CD4-positive, alpha-beta T cell treated with Interleukin-15 for 1 hour (primary cell): Measurements from ENCODE around the gene SLC26A2.
A peak's percentile ranks its signal among the peaks of the same experiment; 100 is the strongest.

Experiments used
- DNase-seq: peaks from one replicate; pipeline ENCODE4 v3.0.0-alpha.2; 2020

Gene SLC26A2

GRCh38 chr5:149960272-149961185 is at the start of gene SLC26A2:
Gene SLC26A2 (plus strand): TSS chr5:149960758. CDS start chr5:149977653, 16,895 bp downstream.
- peak; percentile 95 for DNase-seq

GRCh38 chr5:149911031-149911430 is 49.5 kb upstream of the SLC26A2 start:
- DNase-seq: no peak

GRCh38 chr5:149912226-149912871 is 48.2 kb upstream of the SLC26A2 start:
- no peak for DNase-seq

GRCh38 chr5:149913436-149914419 is 46.8 kb upstream of the SLC26A2 start:
- DNase-seq: no peak

DNA sequence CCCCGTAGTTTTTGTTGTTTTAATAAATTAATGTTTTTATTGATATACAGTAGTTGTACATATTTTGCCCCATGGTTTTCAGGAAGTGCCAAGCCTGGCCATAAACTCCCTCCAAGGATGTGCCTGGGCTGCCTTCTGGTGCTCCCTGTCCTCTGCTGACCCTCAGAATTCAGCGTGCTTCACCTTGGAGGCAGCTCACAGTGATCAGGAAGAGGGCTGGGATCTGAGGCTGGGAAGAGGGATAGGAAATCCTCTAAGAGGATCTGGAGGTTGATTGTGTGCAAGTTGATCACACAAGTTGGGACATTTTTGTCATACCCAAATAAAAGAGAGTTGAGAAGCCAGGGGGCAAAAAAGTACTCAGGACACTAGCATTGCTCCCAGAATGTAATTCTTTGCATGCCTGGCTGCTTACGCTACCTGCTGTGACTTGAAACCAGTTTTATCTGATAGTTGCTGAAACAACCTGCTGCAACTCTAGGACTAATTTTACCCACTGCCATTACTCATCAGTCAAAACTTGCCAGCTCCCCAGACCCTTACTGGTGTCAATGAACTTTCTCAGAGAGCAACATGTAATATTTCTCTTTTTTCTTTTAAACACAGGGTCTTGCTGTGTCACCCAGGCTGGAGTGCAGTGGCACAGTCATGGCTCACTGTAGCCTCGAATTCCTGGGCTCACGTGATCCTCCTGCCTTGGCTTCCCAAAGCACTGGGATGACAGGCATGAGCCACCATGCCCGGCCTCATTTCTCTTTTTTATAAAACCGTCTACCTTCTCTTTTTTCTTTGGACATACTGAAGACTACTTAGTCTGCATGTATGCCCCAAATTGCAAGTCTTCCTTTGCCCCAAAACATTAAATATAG is 44.9 kb upstream of the SLC26A2 start:
- DNase-seq: no peak

DNA sequence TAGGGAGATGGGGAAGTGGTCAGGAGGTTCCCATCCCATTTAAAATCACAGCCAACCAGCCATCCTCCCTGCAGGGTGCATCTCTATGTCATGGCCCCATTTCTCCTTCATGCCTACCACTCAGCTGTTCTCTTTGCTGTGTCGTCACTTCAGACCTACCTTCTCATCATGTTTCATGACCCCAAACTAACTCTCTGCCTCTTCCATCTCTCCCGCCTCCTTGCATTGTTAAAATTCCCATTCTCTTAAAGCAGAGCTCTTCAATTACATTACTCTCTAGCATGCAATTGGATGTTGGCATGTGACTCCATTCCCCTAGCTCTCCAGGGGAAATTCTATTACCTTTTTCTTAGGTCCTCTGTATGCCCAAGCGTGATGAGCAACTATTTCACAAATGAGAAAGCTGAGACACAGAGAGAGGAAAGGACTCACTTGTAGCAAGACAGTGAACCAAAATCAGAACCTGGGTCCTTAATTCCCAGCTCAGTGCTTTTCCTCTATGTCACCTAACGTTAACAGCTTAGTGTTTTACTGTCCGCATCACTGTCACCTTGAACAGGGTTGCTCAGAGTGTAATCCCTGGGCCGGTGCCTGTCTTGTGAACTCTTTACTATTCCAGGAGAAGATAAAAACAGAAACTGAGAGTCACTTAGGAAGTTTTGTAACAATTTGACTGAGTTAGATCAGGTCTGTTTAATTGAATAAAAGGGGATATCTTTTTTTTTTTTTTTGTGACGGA is 44.1 kb upstream of the SLC26A2 start:
- DNase-seq: no peak

DNA sequence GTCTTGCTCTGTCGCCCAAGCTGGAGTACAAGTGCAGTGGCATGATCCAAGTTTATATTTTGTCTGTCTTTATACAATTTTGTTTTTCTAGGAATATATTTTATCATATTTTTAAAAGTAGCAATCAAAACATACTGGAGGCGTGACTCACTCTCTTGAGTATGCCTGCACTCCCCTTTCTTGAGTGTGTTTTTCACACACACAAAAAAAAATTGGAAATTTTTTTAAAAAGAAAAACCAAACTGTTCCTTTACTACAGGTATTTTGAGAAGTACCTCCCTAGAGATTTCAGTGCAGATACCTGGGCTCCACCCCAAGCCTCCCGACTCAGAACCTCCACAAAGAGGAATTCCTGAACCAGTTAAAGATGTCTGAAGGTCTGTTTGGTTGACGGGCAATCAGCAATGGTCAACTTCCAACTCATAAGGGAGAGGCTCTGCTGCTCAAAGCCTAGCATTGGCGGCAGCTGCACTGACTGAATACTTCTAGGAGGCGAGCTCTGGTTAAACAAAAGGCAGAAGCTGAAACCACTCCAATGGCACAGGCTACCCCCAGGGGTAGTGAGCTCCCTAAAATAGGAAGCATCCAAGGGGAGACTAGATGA is 43.4 kb upstream of the SLC26A2 start:
- DNase-seq: no peak

DNA sequence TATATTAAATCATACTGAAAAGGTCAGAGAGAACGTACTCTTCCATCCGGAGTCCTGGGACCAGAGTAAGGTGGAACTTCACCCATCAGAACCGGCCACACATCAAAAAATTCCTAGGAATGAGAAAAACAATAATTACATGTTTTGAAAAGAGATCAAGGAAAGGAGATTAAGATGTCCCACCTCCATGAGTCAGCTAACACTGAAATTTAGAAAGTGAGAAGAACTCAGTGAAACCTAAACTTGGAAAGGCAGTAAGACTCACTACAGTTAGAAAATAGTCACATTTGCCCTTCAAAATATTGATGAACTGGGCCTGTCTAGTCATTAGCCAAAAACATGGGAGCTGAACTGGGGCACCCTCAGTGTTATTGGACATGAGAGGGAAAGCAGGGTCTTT is 39.0 kb upstream of the SLC26A2 start:
- DNase-seq: no peak

DNA sequence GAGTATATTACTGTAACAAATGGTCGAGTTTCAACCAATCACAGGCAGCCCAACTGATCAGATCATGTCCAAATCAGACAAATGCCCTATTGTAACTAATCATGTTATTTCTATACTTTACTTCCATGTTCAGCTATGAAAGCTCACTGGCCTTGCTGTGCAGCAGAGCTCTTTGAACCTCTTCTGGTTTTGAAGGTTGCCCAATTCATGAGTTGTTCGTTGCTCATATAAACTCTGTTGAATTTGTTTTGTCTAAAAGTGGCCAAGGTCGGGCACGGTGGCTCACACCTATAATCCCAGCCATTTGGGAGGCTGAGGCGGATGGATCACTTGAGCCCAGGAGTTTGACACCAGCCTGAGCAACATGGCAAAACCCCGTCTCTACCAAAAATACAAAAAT is 37.6 kb upstream of the SLC26A2 start:
- no peak for DNase-seq

DNA sequence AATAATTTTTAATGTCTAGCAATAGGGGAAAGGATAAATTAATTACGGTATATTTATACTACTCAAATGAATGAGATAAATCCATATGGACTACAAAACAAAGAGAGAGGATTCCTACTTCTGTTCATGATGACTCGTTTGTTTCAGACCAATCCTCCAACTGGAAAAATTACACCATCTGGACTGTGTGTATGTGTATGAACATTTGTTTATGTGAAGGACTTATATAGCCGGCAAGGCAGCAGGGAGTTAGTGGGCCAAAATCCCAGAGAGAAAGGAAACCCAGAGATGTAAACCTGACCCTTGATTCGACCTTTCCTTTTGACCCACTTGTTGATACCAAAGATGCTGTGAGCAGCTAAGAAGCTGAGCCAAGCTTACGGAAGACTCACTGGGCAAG is 36.1 kb upstream of the SLC26A2 start:
- DNase-seq: no peak

- DNase-seq: no peak
Measured at GRCh38 chr5:149930043-149930748, 30.4 kb upstream of the SLC26A2 start.

- DNase-seq: no peak
Measured at GRCh38 chr5:149930749-149931574, 29.6 kb upstream of the SLC26A2 start.

DNA sequence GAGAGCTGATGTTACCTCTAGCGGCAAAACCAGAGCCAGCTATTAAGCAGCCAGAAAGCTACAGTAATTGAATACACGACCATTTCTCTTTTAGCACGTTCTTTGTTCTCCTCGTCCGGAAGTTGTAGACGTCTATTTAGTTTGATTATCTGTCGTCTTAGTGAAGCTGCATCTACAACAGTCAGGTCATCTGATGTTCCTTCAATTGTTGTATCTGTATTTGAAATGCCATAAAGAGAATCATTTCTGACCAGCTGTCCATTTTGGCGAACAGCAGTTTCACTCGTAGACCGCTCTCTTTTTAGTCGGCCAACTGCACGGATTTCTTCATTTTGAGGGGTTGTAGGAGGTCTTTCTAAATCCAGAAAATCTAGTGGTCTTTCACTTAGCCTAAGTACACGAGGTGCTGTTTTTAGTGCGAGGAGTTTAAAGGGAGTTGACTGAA is 28.5 kb upstream of the SLC26A2 start:
- no peak for DNase-seq

DNA sequence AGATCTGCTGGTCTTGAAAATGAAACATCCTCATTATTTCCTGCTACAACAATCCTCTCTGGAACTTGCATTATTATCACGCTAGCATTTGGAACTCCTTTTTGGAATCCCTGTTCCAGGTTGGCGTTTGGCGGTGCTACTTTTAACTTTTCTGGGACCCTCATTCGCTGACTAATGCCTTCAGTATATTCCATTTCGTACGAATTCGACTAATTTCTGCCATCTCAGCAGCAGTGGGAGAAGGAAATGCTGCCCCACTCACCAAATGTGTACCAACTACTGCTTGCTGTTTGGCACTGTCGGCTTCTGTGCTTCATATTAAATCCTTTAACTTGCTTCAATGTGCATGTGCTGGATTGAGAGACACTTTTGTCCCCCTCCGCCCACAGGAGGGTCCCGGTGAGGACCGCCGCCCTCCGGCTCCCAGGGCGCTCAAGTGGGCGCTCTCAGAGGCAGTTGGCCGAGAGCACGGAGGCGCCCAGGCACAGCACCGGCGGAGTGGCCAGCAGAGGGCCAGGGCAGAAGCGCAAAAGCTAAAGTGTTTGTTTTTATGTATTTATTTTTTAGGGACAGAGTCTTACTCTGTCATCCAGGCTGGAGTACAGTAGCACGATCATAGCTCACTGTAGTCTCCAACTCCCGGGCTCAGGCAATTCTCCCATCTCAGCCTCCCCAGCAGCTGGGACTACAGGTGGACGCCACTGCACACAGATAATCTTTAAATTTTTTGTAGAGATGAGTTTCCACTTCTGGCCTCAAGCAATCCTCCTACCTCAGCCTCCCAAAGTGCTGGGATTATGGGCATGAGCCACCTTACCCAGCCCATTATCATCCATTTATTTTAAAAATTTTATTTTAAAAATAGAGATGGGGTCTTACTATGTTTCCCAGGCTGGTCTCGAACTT is 27.9 kb upstream of the SLC26A2 start:
- DNase-seq: no peak

DNA sequence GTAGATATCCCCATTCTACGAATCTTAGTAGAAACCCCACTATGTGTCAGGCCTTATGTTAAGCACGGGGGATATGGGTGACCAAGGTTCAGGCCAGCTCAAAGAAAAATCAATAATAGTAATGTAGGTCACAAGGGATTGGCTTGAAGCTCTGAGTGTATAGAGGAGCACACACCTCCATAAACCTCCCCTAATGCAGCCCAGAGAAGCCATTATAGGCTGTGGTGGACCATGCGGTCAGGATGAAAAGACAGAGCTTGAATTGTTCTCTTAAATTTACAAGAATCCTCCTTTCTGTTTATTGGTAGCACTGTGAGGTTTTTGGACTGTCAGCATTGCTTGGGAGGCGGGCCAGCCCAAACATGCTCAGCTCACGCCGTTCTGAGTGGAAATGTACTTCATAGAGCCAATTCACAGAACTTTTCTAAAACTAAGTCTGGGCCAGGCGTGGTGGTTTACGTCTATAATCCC is 25.1 kb upstream of the SLC26A2 start:
- no peak for DNase-seq

GRCh38 chr5:149936044-149936699 is 24.4 kb upstream of the SLC26A2 start:
- DNase-seq: no peak

DNA sequence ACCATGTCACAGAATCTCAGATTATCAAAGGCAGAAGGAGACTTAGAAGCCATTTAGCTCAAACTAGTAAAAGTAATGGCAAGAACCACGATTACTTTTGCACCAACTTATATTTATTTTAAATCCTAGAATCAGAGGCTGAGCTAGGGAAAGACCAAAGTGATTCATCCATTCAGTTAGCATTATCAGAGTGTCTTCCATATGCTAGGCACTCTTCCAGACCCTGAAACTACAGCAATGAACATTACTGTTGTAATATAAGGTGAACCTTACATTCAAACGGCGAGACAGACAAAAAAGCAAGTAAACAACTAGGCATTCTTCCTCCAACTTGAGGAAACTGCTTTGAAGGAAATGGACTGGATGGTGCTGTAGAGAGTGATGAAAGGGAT is 23.9 kb upstream of the SLC26A2 start:
- DNase-seq: no peak
